HG03103 (cell line): ENCODE results near the gene CALML3.

ENCODE experiments used
- ATAC-seq: cut with Tn5 transposase; IDR thresholded peaks from one replicate; pipeline ENCODE4 v1.9.1; 2021; ENCODE audit warnings: low read depth; ENCODE audit not compliant: unreplicated experiment

Gene CALML3

GRCh38 chr10:5565671-5566581 lies 41.2 kb downstream of the CALML3 start:
- ATAC-seq: no peak

GRCh38 chr10:5566614-5567013 lies 41.9 kb downstream of the CALML3 start:
- ATAC-seq: no peak

GRCh38 chr10:5567477-5567876 lies 42.7 kb downstream of the CALML3 start:
- no peak for ATAC-seq

GRCh38 chr10:5568984-5569383 lies 44.2 kb downstream of the CALML3 start:
- ATAC-seq: no peak

- ATAC-seq: no peak
Observed at GRCh38 chr10:5569568-5569967, 44.8 kb downstream of the CALML3 start.

GRCh38 chr10:5570007-5570655 lies 45.4 kb downstream of the CALML3 start:
- ATAC-seq: no peak

GRCh38 chr10:5570979-5571810 lies 46.4 kb downstream of the CALML3 start:
- ATAC-seq: no peak

GRCh38 chr10:5571826-5572225 lies 47.1 kb downstream of the CALML3 start:
- ATAC-seq: no peak

GRCh38 chr10:5573319-5573950 lies 48.7 kb downstream of the CALML3 start:
- no peak for ATAC-seq

- ATAC-seq: no peak
Observed at GRCh38 chr10:5573968-5574641, 49.3 kb downstream of the CALML3 start.

GRCh38 chr10:5574642-5575131 lies 49.9 kb downstream of the CALML3 start:
- no peak for ATAC-seq

GRCh38 chr10:5575144-5575481 lies 50.4 kb downstream of the CALML3 start:
- no peak for ATAC-seq

GRCh38 chr10:5575482-5576153 lies 50.9 kb downstream of the CALML3 start:
- no peak for ATAC-seq

GRCh38 chr10:5576154-5576748 lies 51.5 kb downstream of the CALML3 start:
- no peak for ATAC-seq
